Measurements from ENCODE around the gene PPP1R9B.

- TF ChIP-seq CTCF (IDR thresholded peaks at IDR 0.05) (no peak), POLR2AphosphoS5 (IDR thresholded peaks at IDR 0.05) (no peak), POLR2A (IDR thresholded peaks at IDR 0.05) (no peak)
These were observed 14.3 kb downstream of the PPP1R9B start for GRCh38 chr17:50136096-50136687.

All from prostate gland (tissue), 2 donors.